ENCODE data around the gene SDK1.

DNA sequence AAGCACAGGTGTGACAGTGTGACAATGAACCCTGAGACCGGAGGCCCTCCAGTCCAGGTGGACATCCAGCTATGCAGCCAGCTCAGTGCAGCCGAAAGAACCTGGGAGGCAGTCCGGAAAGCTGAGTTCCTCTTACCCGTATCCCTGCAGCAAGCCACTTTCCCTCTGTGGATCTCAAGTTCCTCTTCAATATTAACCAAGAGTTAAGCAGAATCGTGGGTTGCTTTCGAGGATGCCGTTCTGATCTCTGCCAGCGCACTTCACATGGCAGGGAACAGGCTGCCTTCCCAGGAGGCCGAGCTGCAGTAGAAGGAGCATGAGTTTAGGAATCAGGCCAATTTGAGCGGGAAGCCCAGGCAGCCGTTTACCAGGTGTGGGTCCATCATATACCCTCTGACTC is 591.6 kb downstream of the SDK1 start:
- TF ChIP-seq CTCF (IDR thresholded peaks at IDR 0.05 in 4 of 5, conservative IDR thresholded peaks at IDR 0.05 in 1 of 5) (no peak), POLR2A (IDR thresholded peaks at IDR 0.05) (no peak)
